HG03066 (cell line): ENCODE measurements around the gene PSMD5.

Experiments
- ATAC-seq: cut with Tn5 transposase; IDR thresholded peaks from one replicate; pipeline ENCODE4 v1.9.1; 2021; ENCODE audit warnings: low read depth; ENCODE audit not compliant: unreplicated experiment

PSMD5 gene

GRCh38 chr9:120857481-120857880, 14.8 kb upstream of the PSMD5 start:
- no peak for ATAC-seq

GRCh38 chr9:120856700-120857099, 14.0 kb upstream of the PSMD5 start:
- ATAC-seq, result no peak

GRCh38 chr9:120855827-120856670, 13.3 kb upstream of the PSMD5 start:
- no peak for ATAC-seq

DNA sequence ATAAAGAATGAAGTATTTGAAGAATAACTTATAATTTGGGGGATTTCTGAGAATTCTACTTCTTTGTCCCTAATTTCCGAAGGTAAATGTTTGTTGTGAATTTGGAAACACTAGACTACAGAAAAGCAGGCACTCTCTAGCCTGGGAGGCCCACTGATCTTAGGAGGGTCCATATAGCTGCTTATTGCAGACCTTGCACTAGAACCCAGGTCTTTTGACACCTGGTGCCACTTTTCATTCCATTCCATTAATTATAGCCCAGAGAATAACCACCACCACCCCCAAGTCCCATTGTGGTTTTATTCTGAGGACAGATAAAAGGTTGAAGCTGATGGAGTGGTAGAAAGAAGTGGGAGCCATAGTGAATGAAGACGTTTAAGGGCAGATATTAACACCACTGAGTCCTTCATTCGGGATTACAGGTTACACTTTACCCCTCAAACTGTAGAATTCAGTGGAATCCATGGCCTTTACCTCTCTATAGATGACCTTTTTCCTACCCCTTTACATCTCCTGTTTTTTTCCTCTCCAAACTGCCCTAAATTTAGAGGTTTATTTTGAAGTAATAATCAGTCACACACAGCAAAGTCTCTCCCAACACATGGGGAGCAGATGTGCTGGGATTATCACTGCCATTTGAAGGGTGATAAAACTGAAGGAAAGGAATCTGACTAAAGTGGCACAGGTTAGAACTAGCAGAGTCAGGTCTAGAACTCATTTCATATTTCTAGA, 12.0 kb upstream of the PSMD5 start:
- ATAC-seq, result no peak

DNA sequence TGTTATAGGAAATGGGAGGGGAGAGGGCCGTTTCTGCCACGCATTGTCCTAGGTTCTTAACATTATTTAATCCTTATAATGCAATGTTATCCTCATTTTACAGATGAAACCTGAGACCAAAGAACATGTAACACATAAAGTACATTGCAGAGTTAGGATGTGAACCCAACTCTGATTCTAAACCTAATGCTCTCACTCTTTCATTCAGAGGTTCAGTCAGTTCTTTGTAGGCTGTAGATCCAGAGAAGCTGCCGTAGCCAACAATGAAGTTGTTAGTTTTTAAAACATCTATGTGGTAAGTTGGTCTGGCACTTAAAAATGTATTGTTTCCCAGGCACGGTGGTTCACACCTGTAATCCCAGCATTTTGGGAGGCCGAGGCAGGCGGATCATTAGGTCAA, 10.5 kb upstream of the PSMD5 start:
- no peak for ATAC-seq

DNA sequence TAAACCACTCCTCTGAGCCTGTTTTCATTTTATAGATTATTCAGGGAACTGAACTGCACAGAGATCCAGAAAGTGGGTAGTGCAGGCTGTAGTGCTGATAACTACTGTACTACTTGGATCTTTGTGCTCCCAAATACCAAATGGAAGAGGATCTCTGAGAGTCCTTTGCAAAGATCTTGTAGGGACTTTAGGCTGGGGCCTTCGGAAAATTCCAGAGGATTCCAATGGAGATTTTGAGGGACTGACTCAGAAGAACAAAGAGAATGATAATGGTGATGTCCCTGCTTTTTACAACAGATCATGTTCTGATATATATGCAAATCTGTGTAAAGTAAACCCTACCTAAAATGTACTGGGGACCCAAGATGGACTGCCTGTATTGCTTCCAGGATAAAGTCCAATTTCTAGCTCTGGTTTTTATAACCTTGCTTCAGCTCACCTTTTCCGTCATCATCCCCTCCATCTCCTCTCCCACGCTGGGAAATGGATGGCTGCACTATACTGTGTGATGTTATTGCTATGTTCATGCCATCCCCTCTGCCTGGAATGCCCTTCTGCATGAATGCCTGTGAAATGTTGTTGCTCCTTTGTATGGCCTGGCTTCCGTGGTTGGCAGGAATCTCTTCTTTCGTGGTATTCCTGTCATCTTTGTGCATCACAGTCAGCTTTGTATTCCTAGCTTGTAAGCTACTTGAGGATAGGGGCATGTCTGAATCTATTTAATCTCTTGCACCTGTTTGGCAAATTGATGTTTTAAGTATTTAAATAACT, 9.7 kb upstream of the PSMD5 start:
- no peak for ATAC-seq

- ATAC-seq, result no peak
These were observed 8.7 kb upstream of the PSMD5 start for GRCh38 chr9:120851449-120851848.

DNA sequence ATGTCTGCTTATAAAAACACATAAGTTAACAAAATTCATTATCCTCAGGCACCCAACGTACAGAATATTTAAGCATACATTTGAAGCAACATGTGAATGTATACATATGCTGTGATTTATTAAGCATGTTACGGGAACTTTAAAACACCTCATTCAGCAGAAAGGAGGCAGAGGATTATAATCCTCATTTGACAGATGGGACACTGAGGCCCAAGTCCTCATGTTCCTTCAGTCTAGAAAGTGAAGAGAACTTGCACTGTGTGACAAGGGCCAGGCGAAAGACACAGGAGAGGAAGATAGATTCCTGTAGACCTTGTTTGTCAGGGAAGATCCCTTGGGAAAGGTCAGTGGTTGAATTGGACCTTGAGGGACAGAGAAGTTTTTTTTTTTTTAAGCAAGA, 7.6 kb upstream of the PSMD5 start:
- ATAC-seq, result no peak

GRCh38 chr9:120846906-120847305, 4.2 kb upstream of the PSMD5 start:
- no peak for ATAC-seq

GRCh38 chr9:120846251-120846889, 3.6 kb upstream of the PSMD5 start:
- no peak for ATAC-seq

GRCh38 chr9:120845255-120845654, 2.5 kb upstream of the PSMD5 start:
- no peak for ATAC-seq

GRCh38 chr9:120841930-120842684, 615 bp downstream of the PSMD5 start:
- peak; percentile 5 for ATAC-seq

- no peak for ATAC-seq
These were observed 3.6 kb downstream of the PSMD5 start for GRCh38 chr9:120839146-120839545.

DNA sequence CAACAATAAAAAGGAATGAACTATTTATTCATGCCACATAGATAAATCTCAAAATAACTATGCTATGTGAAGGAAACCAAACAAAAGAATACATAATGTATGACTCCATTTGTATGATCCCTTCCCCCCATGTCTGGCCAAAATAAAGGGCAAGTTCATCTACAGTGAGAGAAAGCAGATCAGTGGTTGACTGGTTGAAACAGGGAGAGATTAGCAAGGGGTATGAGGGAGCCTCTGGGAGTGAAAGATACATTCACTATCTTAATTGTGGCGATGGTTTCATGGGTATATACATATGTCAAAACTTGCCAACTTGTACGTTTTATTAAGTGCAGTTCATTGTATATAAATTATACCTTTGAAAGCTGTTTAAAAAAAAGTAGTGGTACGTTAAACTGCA, 4.8 kb downstream of the PSMD5 start:
- ATAC-seq, result no peak

DNA sequence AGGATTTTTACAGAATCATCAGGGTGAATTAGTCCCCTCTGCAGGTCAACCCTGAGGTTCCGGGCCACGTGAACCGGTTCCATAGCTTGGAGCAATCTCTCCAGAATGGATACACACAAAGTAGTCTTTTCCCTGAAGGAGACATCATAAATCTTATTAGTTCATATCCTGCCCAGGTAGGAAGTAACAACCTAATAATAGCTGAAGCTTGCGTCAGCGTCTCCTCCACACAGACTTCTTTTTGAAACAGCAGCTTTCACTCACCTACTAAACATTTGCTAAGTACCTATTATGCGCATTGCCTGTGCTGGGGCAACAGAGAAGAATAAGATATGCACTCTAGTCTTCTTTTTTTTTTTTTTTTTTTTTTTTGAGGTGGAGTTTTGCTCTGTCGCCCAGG, 9.4 kb downstream of the PSMD5 start:
- no peak for ATAC-seq

DNA sequence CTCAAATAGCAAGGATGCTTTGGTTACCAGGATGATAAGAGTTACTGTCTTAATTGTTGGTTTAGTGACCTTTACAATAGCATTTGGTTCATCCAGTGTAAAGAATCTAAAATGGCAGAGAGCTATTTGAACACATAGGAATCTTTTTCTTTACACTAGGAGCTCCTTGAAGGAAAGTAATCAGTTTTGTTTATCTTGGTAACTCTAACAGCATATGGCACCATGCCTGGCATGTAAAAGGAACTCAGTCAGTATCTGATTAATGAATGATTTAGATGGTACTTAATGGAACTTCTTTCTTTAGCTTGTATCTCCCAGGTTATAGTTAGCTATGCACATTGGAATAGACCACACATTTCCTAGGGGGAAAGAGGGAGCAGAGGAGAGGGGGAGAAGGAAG, 9.9 kb downstream of the PSMD5 start:
- no peak for ATAC-seq

DNA sequence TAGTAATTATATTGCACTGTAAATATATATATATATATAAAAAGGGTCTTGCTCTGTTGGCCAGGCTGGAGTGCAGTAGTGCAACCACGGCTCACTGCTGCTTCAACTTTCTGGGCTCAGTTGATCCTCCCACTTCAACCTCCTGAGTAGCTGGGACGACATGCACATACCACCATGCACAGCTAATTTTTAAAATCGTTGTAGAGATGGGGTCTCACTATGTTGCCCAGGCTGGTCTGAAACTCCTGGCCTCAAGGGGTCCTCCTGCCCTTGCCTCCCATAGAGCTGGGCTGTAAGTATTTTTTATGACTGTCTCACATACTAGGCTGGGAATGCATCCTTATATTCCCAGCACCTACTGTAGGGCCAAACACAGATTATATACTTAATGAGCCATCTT, 11.9 kb downstream of the PSMD5 start:
- ATAC-seq, result no peak

- no peak for ATAC-seq
These were observed 12.6 kb downstream of the PSMD5 start for GRCh38 chr9:120830151-120830550.

- ATAC-seq, result no peak
These were observed 13.1 kb downstream of the PSMD5 start for GRCh38 chr9:120829650-120830049.

- ATAC-seq, result no peak
These were observed 22.6 kb downstream of the PSMD5 start for GRCh38 chr9:120820095-120820494.
